AG04449 (cell line): Measurements from ENCODE around the gene CCDC85C.

Experiments used
- CTCF ChIA-PET: fragments of 350-600 bp; formaldehyde crosslinking; extraction: SDS; loops from one replicate; lab custom pipeline; 2021; ENCODE audit warnings: antibody characterized with exemption; lab: Yijun Ruan, JAX
- POLR2A ChIA-PET: fragments of 400-600, 350-600 bp; formaldehyde crosslinking; extraction: SDS; loops from one replicate; lab custom pipeline; 2020; ENCODE audit warnings: antibody characterized with exemption, inconsistent platforms; lab: Yijun Ruan, JAX
- DNase-seq: peaks from one replicate; pipeline ENCODE4 v3.0.0-alpha.2; 2010; ENCODE audit warnings: low read depth, low spot score
- H3K4me3 ChIP-seq: 2 replicates; pipeline ENCODE4 v1.5.1; 2011; ENCODE audit warnings: low read depth, mild to moderate bottlenecking, control low read depth, low read length
- TF ChIP-seq, protein P1 (sequence below): IDR thresholded peaks from one replicate; pipeline ENCODE4 v1.5.1; 2011; ENCODE audit warnings: mild to moderate bottlenecking, moderate library complexity, low read length, control low read depth, inconsistent platforms; ENCODE audit not compliant: insufficient read depth; ENCODE audit errors: missing control alignments

Gene CCDC85C

DNA sequence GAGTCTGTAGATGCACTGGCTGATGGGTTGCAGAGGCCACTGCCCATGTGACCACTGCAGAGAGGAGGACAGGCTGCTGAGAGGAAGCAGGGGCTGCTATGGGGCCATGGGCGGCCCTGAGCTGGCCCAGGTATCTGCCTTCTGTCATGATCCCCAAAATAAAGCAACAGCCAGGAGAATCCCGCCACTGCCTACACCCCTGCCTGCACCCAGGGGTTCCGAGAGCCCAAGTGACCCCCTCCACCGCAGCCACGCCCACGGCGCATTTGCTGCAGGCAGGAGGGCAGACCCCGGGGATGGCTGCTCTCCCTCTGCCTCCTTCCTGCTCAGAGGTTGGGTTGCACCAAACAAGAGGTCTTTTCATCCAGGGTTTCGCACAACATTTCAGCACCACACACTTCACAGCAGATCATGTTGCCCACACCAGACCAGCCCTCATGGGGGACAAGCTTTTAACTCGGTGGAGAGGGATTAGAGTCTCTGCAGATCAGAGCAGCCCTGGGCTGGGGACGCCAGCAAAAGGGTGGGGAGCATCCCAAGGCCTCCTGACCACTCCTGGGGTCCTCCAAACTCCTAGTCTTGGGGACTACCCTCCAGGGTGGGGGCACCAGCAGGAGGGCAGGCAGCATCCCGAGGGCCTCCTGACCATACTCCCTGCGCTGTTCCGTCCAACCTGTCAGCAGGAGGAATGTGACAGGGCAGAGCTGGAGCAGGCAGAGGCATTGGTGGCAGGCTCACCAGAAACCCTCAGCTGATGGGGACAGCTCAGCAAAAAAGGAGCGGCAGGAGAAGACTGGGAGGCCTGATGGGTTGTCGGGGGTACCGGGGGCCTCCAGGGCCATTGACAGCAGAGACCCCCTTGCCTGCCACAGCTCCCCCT lies 14.1 kb downstream of the CCDC85C start:
- ChIA-PET CTCF (interaction anchor here (1.0 to 1.3 kb wide), 5 partner anchors 12 to 39 kb away, joined by 3 to 4 read pairs (median 3); no protein-coding TSS in a partner anchor), POLR2A (interaction anchor here (1.4 kb wide), 1 partner anchor 10 kb away, joined by 4 read pairs; no protein-coding TSS in a partner anchor)
- TF ChIP-seq, protein P1, sequence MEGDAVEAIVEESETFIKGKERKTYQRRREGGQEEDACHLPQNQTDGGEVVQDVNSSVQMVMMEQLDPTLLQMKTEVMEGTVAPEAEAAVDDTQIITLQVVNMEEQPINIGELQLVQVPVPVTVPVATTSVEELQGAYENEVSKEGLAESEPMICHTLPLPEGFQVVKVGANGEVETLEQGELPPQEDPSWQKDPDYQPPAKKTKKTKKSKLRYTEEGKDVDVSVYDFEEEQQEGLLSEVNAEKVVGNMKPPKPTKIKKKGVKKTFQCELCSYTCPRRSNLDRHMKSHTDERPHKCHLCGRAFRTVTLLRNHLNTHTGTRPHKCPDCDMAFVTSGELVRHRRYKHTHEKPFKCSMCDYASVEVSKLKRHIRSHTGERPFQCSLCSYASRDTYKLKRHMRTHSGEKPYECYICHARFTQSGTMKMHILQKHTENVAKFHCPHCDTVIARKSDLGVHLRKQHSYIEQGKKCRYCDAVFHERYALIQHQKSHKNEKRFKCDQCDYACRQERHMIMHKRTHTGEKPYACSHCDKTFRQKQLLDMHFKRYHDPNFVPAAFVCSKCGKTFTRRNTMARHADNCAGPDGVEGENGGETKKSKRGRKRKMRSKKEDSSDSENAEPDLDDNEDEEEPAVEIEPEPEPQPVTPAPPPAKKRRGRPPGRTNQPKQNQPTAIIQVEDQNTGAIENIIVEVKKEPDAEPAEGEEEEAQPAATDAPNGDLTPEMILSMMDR = no peak
- no peak for DNase-seq
- no peak overlapping the region for H3K4me3 ChIP-seq

DNA sequence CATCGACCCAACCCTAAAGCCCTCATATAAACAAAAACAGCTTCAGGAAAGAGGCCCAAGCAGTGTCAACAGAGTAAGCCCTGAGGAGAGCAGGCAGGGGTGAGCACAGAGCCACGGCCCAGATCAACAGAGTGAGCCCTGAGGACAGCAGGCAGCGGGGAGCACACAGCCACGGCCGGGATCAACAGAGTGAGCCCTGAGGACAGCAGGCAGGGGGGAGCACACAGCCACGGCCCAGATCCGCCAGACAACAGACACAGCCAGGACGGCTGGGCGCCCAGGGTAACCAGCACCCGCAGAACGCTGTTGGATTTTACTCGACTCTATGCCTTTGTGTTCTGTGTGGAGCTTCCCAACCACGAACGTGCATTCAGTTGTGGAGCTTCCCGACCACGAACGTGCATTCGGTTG lies 15.0 kb downstream of the CCDC85C start:
- CTCF ChIA-PET = interaction anchor here (0.9 to 1.3 kb wide), 5 partner anchors 12 to 26 kb away, joined by 3 read pairs; no protein-coding TSS in a partner anchor
- POLR2A ChIA-PET = no interaction called here
- TF ChIP-seq, protein P1 = no peak
- no peak for DNase-seq
- H3K4me3 ChIP-seq = no peak overlapping the region

DNA sequence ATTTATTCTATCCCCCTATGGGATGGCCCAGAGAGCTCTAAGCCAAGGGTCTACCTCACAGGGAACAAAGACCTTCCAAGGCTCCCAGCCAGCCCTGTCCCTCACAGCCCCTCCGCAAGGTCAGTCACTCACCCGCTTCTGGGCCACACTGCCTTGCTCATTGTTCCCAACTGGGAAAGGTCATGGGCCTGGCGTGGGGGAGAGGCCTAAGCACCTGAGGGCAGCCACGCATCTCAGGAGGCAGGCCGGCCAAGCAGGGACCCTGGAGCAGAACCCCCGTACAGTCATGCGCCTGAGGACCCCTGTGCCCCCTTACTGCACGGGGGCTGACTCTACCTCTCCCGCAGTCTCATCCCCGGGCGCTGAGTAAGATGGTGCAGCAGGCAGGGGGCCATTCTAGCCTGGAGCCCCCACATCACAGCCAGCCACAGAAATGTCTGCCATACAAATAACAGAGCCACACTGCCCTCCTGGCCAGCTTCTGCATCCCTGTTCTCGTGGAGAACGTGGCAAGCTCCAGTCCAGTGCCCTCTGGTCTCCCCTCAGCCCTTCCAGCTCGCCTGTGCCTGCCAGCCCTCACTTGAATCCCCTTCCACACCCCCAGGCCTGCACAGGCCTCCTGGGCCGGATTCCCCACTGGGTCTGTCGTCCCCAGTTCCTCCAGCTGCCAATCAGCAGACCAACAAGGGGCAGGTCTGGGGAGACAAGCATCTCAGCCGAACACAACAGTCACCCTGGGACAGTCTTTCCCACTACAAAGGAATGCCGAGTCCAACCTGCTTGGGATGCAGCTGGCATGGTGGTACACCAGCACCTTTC lies 16.3 kb downstream of the CCDC85C start:
- DNase-seq = no peak
- H3K4me3 ChIP-seq = no peak overlapping the region
- POLR2A ChIA-PET = no interaction called here
- TF ChIP-seq, protein P1 = no peak
- CTCF ChIA-PET = interaction anchor here (1.1 to 1.5 kb wide), 3 partner anchors 11 to 22 kb away, joined by 3 to 7 read pairs (median 3); no protein-coding TSS in a partner anchor

DNA sequence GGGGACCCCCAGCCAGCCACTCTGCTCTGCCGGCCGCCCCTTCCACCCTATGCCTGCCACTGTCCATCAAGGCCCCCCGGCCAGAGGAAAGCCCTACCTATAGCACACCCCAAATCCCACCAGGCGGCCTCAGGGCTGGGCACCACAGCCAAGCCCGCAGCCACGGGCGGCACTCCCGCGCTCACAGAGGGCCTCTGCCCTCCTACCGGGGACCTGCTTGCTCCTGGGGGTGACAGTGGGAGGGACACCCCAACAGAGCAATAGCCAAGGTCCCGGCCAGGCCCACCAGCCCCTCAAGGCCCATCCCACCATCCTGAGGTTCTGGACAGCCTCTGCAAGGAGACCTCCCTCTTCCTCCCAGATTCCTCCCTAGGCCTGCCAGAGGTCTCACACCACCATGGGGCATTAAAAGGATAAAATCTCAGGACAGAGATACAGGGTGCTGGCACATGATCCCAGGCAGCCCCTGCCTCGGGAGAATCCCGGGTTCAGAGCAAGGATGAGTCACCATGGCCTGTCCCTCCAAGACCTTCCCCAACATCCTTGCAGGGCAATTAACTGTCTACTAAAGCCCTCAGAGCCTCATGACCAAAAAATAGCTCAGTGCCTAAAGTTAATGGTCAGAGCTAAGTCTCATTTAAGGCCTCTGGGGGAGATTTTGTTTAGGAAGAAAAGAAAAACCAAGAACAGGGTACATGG lies 17.1 kb downstream of the CCDC85C start:
- no peak overlapping the region for H3K4me3 ChIP-seq
- TF ChIP-seq, protein P1 = no peak
- ChIA-PET POLR2A (no interaction called here), CTCF (interaction anchor here (1.5 kb wide), 1 partner anchor 11 kb away, joined by 7 read pairs; no protein-coding TSS in a partner anchor)
- no peak for DNase-seq

DNA sequence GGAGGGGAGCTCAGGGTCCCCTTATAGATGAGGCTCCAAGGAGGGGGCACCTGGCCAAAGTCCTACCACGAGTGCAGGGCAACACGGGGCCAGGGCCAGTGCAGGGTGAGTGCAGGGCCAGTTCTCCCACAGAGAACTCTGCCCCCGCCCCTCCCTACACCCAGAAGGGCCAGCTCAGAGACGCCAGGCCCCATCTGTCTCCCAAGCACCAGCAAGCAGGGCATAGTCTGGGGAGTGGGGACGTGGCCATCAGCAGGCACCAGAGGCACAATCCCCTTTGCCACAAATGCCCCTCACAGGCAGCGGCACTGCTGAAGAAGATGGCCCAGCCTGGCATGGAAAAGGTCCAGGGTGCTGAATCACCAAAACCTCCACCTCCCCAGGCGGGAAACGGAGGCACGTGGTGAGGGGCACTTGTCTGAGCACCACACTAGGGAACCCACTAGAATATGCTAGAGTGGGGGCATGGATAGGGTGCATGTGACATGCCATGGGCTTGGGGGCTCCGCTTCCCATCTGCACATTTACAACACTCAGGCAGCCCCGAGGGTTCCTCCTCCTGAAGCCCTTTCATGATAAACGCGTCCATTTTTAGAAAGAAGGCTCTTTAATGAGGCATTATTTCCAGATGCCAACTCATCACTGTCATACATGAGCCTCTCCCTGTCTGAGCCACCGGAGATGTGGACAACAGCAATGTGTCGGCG lies 17.8 kb downstream of the CCDC85C start:
- TF ChIP-seq, protein P1 = no peak
- ChIA-PET POLR2A (no interaction called here), CTCF (no interaction called here)
- H3K4me3 ChIP-seq = no peak overlapping the region
- DNase-seq = no peak
